22Rv1 (cell line): Measurements from ENCODE around the gene ERRFI1.

Experiments used
- CTCF ChIP-seq: fragments of 450-650 bp; IDR thresholded peaks from 2 replicates; pipeline ENCODE4 v1.5.1; 2017; ENCODE audit warnings: mild to moderate bottlenecking
- ZFX ChIP-seq: fragments of 450-650 bp; IDR thresholded peaks from 2 replicates; pipeline ENCODE4 v1.6.1; 2017; ENCODE audit warnings: antibody characterized with exemption, borderline replicate concordance

GRCh38 chr1:8016895-8017241 is 9.2 kb downstream of the ERRFI1 start:
- TF ChIP-seq CTCF = no peak
- TF ChIP-seq ZFX = no peak
